Pons (tissue), 1 donor: Measurements from ENCODE around the gene RAB8A.
"Not testable (repeated sequence)": the region's sequence is repeated elsewhere in the genome, so short reads cannot be mapped to it uniquely, and the experiment has no call there.

ENCODE experiments used
- DNase-seq: peaks from one replicate; pipeline ENCODE4 v3.0.0-alpha.2; 2016; ENCODE audit warnings: low spot score

Gene RAB8A

GRCh38 chr19:16112778-16113177 lies 1.1 kb downstream of the RAB8A start:
- DNase-seq, result no peak

GRCh38 chr19:16113727-16114126 lies 2.0 kb downstream of the RAB8A start:
- peak; percentile 70 for DNase-seq

- peak; percentile 71 for DNase-seq
These were observed 3.8 kb downstream of the RAB8A start for GRCh38 chr19:16115301-16116039.

GRCh38 chr19:16116067-16116466 lies 4.4 kb downstream of the RAB8A start:
- no peak for DNase-seq

- no peak for DNase-seq
These were observed 5.9 kb downstream of the RAB8A start for GRCh38 chr19:16117594-16118033.

GRCh38 chr19:16118489-16119033 lies 6.9 kb downstream of the RAB8A start:
- peak; percentile 61 for DNase-seq

- DNase-seq, result not testable (repeated sequence)
These were observed 7.6 kb downstream of the RAB8A start for GRCh38 chr19:16119075-16119857.

- no peak for DNase-seq
These were observed 9.5 kb downstream of the RAB8A start for GRCh38 chr19:16121141-16121540.

GRCh38 chr19:16121967-16122366 lies 10.3 kb downstream of the RAB8A start:
- DNase-seq, result no peak

- DNase-seq, result no peak
These were observed 13.3 kb downstream of the RAB8A start for GRCh38 chr19:16124953-16125352.

GRCh38 chr19:16125737-16126495 lies 14.2 kb downstream of the RAB8A start:
- DNase-seq, result no peak

GRCh38 chr19:16127080-16127479 lies 15.4 kb downstream of the RAB8A start:
- DNase-seq, result no peak

- DNase-seq, result no peak
These were observed 16.2 kb downstream of the RAB8A start for GRCh38 chr19:16127776-16128371.

GRCh38 chr19:16131648-16132047 lies 20.0 kb downstream of the RAB8A start:
- DNase-seq, result no peak

- no peak for DNase-seq
These were observed 22.1 kb downstream of the RAB8A start for GRCh38 chr19:16133818-16134217.

- DNase-seq, result no peak
These were observed 22.8 kb downstream of the RAB8A start for GRCh38 chr19:16134510-16134909.

- DNase-seq, result no peak
These were observed 23.9 kb downstream of the RAB8A start for GRCh38 chr19:16135430-16136127.

GRCh38 chr19:16136185-16136999 lies 24.7 kb downstream of the RAB8A start:
- DNase-seq, result no peak

GRCh38 chr19:16139752-16140151 lies 28.1 kb downstream of the RAB8A start:
- no peak for DNase-seq

- no peak for DNase-seq
These were observed 29.4 kb downstream of the RAB8A start for GRCh38 chr19:16141043-16141442.
